Ecto neural progenitor cell (in vitro differentiated cells): ENCODE results near the gene EDA.

ENCODE experiments used
- DNase-seq: peaks from one replicate; pipeline ENCODE4 v3.0.0-alpha.2; 2018; ENCODE audit warnings: low spot score

EDA gene

GRCh38 chrX:70079297-70079696, 463.4 kb downstream of the EDA start:
- no peak for DNase-seq

DNA sequence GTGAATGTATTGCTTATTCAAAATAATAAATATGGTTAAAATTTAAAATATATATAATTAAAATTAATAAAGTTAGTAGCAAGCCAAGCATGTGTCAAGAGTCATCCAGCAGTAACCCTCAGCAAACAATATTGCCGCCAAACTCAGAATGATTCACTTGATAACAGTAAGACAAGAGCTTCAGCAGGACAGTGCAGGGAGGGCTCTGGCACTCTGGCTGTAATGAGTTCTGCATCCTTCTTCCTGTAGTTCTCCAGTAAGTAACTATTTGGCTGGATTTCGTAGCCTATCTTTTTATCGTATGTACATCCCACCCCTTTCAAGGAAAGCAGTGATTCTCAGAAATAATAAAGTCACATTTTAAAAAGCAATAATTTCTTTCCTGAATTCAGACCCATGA, 464.0 kb downstream of the EDA start:
- no peak for DNase-seq

DNA sequence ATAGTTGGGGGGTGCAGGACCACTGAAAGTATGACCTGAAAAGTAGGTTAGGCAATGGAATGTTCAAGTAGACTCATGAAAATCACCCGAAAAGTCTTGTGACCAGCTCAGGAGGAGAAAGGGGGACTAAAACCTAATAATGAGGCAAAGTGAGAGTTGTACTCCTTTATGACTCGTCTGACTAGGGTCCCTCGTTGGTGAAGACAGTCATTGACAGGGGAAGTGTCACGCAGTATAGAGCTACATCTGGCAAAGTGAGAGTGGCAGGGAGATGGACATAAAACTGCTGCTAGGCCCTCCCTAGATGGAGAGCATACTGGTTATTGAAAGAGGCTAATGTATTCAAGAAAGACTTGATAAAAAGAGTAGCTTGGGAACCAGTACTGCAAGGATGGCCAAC, 466.8 kb downstream of the EDA start:
- no peak for DNase-seq

DNA sequence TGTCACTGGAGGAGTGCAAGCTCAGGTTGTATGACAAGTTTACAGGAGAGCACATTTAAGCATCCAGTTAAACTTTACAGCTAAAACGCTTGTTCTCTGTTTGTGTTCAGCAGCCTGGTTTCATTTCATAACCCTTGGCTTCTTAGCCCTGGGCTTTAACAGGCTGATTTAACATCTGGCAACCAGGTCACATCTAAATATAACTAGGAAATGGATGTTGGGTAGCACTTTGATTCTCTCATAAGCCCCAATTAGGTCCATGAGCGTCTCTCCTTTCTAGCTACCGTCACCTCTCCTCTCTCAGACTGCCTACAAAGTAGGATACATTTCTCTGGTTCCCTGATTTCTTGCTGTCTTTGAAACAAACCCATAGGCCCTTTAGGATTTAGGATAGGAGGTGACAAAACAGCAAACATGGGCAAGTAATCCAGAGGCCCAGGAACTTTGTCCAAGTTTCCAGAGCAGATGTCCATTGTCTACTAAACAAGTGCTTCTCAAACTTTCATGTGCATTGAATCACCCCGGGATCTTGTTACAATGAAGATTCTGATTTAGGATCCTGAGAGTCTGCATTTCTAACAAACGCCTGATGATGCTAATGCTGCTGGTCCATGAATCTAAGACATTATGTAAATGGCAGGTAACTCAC, 468.8 kb downstream of the EDA start:
- DNase-seq: no peak

GRCh38 chrX:70087857-70088630, 472.1 kb downstream of the EDA start:
- no peak for DNase-seq

GRCh38 chrX:70088751-70089150, 472.8 kb downstream of the EDA start:
- no peak for DNase-seq
